A673 (cell line): ENCODE data around the gene MS4A7. TPM values are rescaled to one million over a fixed set of nuclear protein-coding genes. Genes with fewer than 3 reads are reported as not detected.

ENCODE experiments used
- BruUV-seq: library from RNA; stranded (reverse); fragments of 400-500 nt; replicated peaks from 2 replicates; lab custom pipeline; 2021; lab: Mats Ljungman, UMichigan
- CTCF ChIA-PET: fragments of 300-600 bp; sonication (Branson Sonifier 250); formaldehyde crosslinking; loops from one replicate; lab custom pipeline; 2022; ENCODE audit warnings: antibody characterized with exemption; lab: Charles Lee
- POLR2A ChIA-PET: fragments of 300-600 bp; sonication (Branson Sonifier 250); formaldehyde crosslinking; loops from one replicate; lab custom pipeline; 2022; ENCODE audit warnings: antibody characterized with exemption; ENCODE audit not compliant: low non-redundant PET; lab: Charles Lee
- DNase-seq: peaks from one replicate; pipeline ENCODE4 v3.0.0-alpha.2; 2015; ENCODE audit warnings: low spot score
- H3K27ac ChIP-seq: fragments of 200-600 bp; sonication (generic); 2 replicates; pipeline ENCODE4 v1.5.1; 2016; ENCODE audit warnings: mixed run types, low read depth, mild to moderate bottlenecking, mixed read lengths, antibody characterized with exemption, low read length; ENCODE audit not compliant: poor library complexity, severe bottlenecking
- H3K27me3 ChIP-seq: fragments of 200-600 bp; sonication (generic); replicated peaks from 2 replicates; pipeline ENCODE4 v1.6.1; 2017; ENCODE audit warnings: mixed run types, low read depth, mild to moderate bottlenecking, mixed read lengths, antibody characterized with exemption, low read length; ENCODE audit not compliant: insufficient read depth, poor library complexity
- H3K36me3 ChIP-seq: fragments of 200-600 bp; sonication (generic); 2 replicates; pipeline ENCODE4 v1.6.1; 2016; ENCODE audit warnings: mixed run types, mild to moderate bottlenecking, mixed read lengths, antibody characterized with exemption, low read length; ENCODE audit not compliant: insufficient read depth, poor library complexity, severe bottlenecking
- H3K4me1 ChIP-seq: fragments of 200-600 bp; sonication (generic); 2 replicates; pipeline ENCODE4 v1.6.1; 2017; ENCODE audit warnings: mixed run types, mild to moderate bottlenecking, mixed read lengths, antibody characterized with exemption, low read length; ENCODE audit not compliant: insufficient read depth, poor library complexity, severe bottlenecking
- H3K4me3 ChIP-seq: fragments of 200-600 bp; sonication (generic); 2 replicates; pipeline ENCODE4 v1.5.1; 2016; ENCODE audit warnings: low read depth, mixed run types, mild to moderate bottlenecking, mixed read lengths, low read length; ENCODE audit not compliant: poor library complexity, severe bottlenecking
- H3K9me3 ChIP-seq: fragments of 200-600 bp; sonication (generic); 2 replicates; pipeline ENCODE4 v1.6.1; 2016; ENCODE audit warnings: mixed run types, low read depth, mild to moderate bottlenecking, mixed read lengths, antibody characterized with exemption, low read length; ENCODE audit not compliant: poor library complexity, severe bottlenecking
- CTCF ChIP-seq: fragments of 300-800, 200-600 bp; sonication (generic); conservative IDR thresholded peaks from 2 replicates; pipeline ENCODE4 v1.5.1; 2017; ENCODE audit warnings: low read depth, mild to moderate bottlenecking, antibody characterized with exemption, low read length, moderate library complexity, mixed read lengths
- EZH2 ChIP-seq: fragments of 200-600 bp; sonication (generic); IDR thresholded peaks from 2 replicates; pipeline ENCODE4 v1.6.1; 2017; ENCODE audit warnings: borderline replicate concordance, low read depth, mild to moderate bottlenecking, mixed read lengths, antibody characterized with exemption, low read length; ENCODE audit not compliant: poor library complexity, severe bottlenecking
- intact Hi-C: fragments of 100-400 bp; cut with micrococcal nuclease; formaldehyde crosslinking; loops from one replicate; pipeline ENCODE4 v1.10.0; 2022; ENCODE audit not compliant: unreplicated experiment
- total RNA-seq: library from RNA; stranded (reverse); gene quantifications from 2 replicates; pipeline ENCODE4 v1.2.3, GENCODE V29; 2021

MS4A7 gene
- total RNA-seq, 1 experiment from 2014 or later, result not detected

- CTCF ChIA-PET, result no interaction called here
- no peak overlapping the region for H3K27ac ChIP-seq
- POLR2A ChIA-PET, result interaction anchor here (0.6 kb wide), 1 partner anchor 130 kb away, joined by 26 read pairs; no protein-coding TSS in a partner anchor
- DNase-seq, result no peak
- BruUV-seq, result no TSS peak
- no peaks in the 10 kb centered on the region for H3K36me3 ChIP-seq
- H3K9me3 ChIP-seq, result no peaks in the 10 kb centered on the region
- no peaks in the 10 kb centered on the region for H3K4me1 ChIP-seq
- peaks cover 24% of the 10 kb centered on the region for H3K27me3 ChIP-seq
- no peak overlapping the region for H3K4me3 ChIP-seq
- intact Hi-C loops, result no loop called here
- TF ChIP-seq CTCF, result no peak
- TF ChIP-seq EZH2, result no peak
Observed at GRCh38 chr11:60375316-60375715, 3.0 kb upstream of the MS4A7 start.

- TF ChIP-seq CTCF, result no peak
- no peak for TF ChIP-seq EZH2
- intact Hi-C loops, result no loop called here
Observed at GRCh38 chr11:60376601-60377000, 1.7 kb upstream of the MS4A7 start.

GRCh38 chr11:60377401-60378136 lies 763 bp upstream of the MS4A7 start:
- no TSS peak for BruUV-seq
- POLR2A ChIA-PET, result no interaction called here
- CTCF ChIA-PET, result no interaction called here

More at GRCh38 chr11:60376601-60377000, 1.7 kb upstream of the MS4A7 start:
- Histone ChIP-seq H3K36me3 (no peaks in the 10 kb centered on the region), H3K9me3 (no peaks in the 10 kb centered on the region), H3K27me3 (peaks cover 24% of the 10 kb centered on the region), H3K27ac (no peak overlapping the region), H3K4me3 (no peak overlapping the region), H3K4me1 (no peaks in the 10 kb centered on the region)
- DNase-seq, result no peak
- BruUV-seq, result no TSS peak
- ChIA-PET CTCF (no interaction called here), POLR2A (no interaction called here)

More at GRCh38 chr11:60377401-60378136, 763 bp upstream of the MS4A7 start:
- Histone ChIP-seq H3K36me3 (no peaks in the 10 kb centered on the region), H3K27ac (no peak overlapping the region), H3K4me3 (no peak overlapping the region), H3K9me3 (no peaks in the 10 kb centered on the region), H3K27me3 (peaks cover 19% of the 10 kb centered on the region), H3K4me1 (no peaks in the 10 kb centered on the region)
- TF ChIP-seq EZH2 (no peak), CTCF (no peak)
- intact Hi-C loops, result no loop called here
- DNase-seq, result no peak
